ENCODE data around the gene STIMATE.

The STIMATE gene

GRCh38 chr3:52813810-52814209, 83.5 kb downstream of the STIMATE start:
- Histone ChIP-seq H3K4me3 (ENCODE audit: low read depth, low read length) (no peak overlapping the region), H3K36me3 (no peaks in the 10 kb centered on the region), H3K27me3 (no peaks in the 10 kb centered on the region), H3K9me3 (no peaks in the 10 kb centered on the region), H3K4me1 (no peaks in the 10 kb centered on the region)
- no peak for TF ChIP-seq CTCF (IDR thresholded peaks at IDR 0.05; ENCODE audit: low read depth, low read length)
- DNase-seq: no peak

- TF ChIP-seq CTCF (IDR thresholded peaks at IDR 0.05; ENCODE audit: low read depth, low read length): no peak
- Histone ChIP-seq H3K27me3 (no peaks in the 10 kb centered on the region), H3K4me1 (no peaks in the 10 kb centered on the region)
Measured at GRCh38 chr3:52811452-52812011, 85.8 kb downstream of the STIMATE start.

GRCh38 chr3:52810923-52811322, 86.4 kb downstream of the STIMATE start:
- no peak for TF ChIP-seq CTCF (IDR thresholded peaks at IDR 0.05; ENCODE audit: low read depth, low read length)

More at GRCh38 chr3:52811452-52812011, 85.8 kb downstream of the STIMATE start:
- H3K36me3 ChIP-seq: no peaks in the 10 kb centered on the region
- no peak overlapping the region for H3K4me3 ChIP-seq (ENCODE audit: low read depth, low read length)
- H3K9me3 ChIP-seq: no peaks in the 10 kb centered on the region
- no peak for DNase-seq

GRCh38 chr3:52809662-52810377, 87.5 kb downstream of the STIMATE start:
- Histone ChIP-seq H3K4me1 (no peaks in the 10 kb centered on the region), H3K9me3 (no peaks in the 10 kb centered on the region), H3K27me3 (no peaks in the 10 kb centered on the region), H3K36me3 (no peaks in the 10 kb centered on the region), H3K4me3 (ENCODE audit: low read depth, low read length) (no peak overlapping the region)
- DNase-seq: no peak
- TF ChIP-seq CTCF (IDR thresholded peaks at IDR 0.05; ENCODE audit: low read depth, low read length): no peak

More at GRCh38 chr3:52810923-52811322, 86.4 kb downstream of the STIMATE start:
- Histone ChIP-seq H3K36me3 (no peaks in the 10 kb centered on the region), H3K4me1 (no peaks in the 10 kb centered on the region), H3K4me3 (ENCODE audit: low read depth, low read length) (no peak overlapping the region), H3K9me3 (no peaks in the 10 kb centered on the region), H3K27me3 (no peaks in the 10 kb centered on the region)
- no peak for DNase-seq

- no peak for TF ChIP-seq CTCF (IDR thresholded peaks at IDR 0.05; ENCODE audit: low read depth, low read length)
Measured at GRCh38 chr3:52809149-52809548, 88.2 kb downstream of the STIMATE start.

More at GRCh38 chr3:52809149-52809548, 88.2 kb downstream of the STIMATE start:
- Histone ChIP-seq H3K27me3 (no peaks in the 10 kb centered on the region), H3K36me3 (no peaks in the 10 kb centered on the region), H3K4me3 (ENCODE audit: low read depth, low read length) (no peak overlapping the region), H3K9me3 (no peaks in the 10 kb centered on the region), H3K4me1 (no peaks in the 10 kb centered on the region)
- DNase-seq: no peak

Data from BE2C (cell line).